NK-92 (cell line): Measurements from ENCODE around the gene RRBP1.

Experiments
- DNase-seq: peaks from one replicate; lab custom pipeline; 2025; ENCODE audit not compliant: unreplicated experiment; lab: John Stamatoyannopoulos, UW

Gene RRBP1

GRCh38 chr20:17624070-17624469 is 58.0 kb downstream of the RRBP1 start:
- DNase-seq = no peak

DNA sequence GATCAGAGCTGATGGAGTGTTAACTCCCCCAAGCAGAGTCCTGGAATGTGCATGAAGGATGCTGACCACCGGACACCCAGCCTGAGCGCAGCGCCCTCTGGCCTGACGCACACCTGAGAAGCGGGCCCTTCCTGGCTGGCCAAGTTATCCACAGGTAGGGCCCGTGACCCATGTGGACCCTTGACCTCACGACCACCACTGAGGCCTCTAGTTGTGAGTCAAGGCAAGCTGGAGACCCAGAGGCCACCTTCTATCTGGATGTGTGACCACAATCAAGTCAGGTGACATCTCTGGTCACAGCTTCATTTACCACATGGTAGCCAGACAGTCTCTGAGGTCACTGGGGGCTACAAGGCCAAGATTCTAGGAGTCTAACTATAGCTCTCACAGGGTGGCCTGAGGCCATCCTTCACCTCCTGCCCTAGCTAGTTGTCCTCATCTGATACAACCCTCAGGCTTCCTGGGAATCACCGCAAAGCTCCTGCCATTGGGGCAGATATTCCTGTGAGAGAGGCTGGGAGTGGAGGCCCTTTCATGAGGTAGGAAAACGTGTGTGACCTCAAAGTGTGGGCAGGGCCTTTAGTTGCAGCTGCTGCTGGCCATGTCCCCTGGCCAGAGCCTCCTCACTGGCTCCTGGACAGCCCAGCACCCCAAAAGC is 59.1 kb downstream of the RRBP1 start:
- no peak for DNase-seq

DNA sequence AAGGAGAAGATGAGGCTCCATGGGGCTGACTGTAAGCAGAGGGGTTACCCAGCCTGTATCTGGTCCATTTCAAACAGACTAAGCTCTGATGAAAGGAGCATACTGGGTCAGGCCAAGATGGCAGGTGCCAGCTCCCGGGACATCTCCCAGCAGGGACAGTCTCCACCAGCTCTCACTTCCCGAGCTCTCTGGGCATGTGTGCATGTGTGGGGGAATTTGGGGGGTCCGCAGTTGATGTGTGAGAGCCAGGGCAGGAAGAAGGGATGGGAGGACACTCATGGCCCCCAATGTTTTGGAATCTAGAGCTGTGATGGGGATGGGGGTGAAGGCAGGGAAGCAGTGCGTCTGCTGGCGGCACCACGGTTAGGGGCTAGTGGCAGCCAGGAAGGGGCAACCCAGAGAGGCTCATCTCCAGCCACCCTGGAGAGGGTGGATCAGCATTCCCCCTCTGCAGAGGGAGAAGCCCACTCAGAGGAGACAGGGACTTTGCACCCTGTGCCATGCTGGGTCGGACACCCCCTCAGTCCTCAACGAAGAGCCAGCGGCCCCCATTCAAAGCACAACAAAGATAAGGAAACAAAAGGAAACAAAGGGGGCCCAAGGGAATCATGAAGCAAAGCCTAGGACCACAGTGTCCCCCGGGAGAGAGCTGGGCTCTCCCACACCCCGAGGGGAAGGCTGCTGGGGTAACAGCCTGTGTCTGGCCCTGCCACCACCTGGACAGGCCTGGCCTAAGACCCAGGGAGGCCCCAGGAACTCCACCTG is 59.8 kb downstream of the RRBP1 start:
- DNase-seq = no peak

GRCh38 chr20:17621229-17621968 is 60.6 kb downstream of the RRBP1 start:
- DNase-seq = no peak

GRCh38 chr20:17620371-17621228 is 61.4 kb downstream of the RRBP1 start:
- no peak for DNase-seq

DNA sequence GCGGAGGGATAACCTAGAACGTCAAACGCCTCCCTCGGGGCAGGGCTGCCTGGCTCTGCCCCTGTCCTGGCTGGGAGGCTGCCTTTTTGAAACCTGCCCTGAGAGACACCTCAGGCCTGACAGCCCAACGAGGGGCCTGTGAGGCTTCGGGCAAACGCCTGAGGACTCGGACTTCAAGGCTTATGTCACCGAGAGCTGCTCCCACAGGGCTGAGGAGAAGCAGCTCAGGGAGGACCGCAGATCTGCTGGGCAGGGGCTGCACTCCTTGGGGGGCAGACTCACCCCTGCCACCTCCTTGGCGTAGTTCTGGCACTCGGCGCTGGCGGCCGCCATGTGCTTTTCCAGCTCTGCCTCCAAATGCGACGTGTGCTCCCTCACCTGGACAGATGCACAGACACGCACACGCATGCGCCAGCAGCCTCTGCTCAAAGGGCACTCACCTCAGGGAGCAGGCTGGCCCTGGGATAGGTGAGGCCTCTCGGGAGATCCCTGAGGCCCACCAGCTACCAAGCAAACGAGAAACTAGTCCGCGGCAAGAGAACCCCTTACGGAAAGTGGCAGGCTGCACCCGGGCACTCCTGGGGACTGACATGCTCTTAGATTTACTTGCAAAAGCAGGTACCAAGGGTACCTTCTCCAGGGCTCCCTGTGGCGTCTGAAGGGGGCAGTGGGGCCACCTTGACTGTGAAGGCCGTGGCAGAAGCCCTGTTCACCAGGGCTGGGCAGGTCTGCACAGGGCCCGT is 62.5 kb downstream of the RRBP1 start:
- DNase-seq = no peak

DNA sequence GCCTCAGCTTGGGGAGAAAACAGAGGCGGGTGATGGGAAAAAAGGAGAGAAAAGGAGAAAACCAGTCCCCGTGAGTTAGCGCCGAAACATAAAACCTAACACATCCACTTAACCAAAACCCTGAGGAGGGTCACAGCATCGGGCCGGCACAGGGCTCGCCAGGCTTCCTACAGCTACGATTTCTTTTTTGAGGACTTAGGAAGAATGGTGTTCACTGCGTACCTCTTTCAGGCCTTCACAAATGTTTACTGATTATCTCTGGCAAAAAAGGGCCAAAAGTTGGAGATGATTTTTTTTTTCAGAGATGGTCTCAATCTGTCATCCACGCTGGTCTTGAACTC is 63.4 kb downstream of the RRBP1 start:
- DNase-seq = no peak

DNA sequence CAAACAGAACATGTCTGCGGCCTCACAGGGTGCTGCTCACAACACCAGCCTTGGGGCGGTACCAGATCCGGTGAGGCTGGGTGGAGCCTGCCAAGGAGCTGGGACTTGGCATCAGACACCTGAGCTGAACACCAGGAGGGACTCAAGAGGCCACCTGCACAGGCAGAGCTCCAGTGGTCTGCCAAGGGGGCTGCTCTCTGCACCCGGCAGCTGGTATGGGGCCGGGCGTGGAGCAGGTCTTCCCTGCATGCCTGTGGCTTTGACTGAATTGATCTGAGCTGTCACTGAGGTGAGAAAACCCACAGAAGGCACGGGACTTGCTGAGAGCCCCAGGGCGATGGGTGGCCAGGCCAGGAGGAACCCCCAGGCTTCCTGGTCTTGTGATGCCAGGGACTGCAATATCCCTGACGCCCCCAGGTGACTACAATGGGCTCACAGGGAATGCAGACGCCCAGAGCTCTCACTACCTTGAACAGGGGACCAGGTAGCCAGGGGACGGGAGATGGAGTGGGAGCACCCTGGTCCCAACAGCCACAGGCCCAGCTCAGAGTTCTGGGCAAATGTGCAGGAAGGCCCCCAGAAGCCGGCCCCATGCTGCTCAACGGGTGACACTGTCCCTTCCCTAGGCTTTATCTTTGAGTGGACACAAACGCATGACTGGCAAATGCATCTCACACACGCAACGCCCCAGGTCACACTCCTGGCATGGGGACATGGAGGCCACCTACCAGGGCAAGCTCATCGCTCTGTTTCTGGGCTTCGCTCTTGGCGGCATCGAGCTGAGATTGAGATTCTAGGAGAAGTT is 64.0 kb downstream of the RRBP1 start:
- no peak for DNase-seq

- no peak for DNase-seq
Observed at GRCh38 chr20:17617212-17617867, 64.7 kb downstream of the RRBP1 start.

DNA sequence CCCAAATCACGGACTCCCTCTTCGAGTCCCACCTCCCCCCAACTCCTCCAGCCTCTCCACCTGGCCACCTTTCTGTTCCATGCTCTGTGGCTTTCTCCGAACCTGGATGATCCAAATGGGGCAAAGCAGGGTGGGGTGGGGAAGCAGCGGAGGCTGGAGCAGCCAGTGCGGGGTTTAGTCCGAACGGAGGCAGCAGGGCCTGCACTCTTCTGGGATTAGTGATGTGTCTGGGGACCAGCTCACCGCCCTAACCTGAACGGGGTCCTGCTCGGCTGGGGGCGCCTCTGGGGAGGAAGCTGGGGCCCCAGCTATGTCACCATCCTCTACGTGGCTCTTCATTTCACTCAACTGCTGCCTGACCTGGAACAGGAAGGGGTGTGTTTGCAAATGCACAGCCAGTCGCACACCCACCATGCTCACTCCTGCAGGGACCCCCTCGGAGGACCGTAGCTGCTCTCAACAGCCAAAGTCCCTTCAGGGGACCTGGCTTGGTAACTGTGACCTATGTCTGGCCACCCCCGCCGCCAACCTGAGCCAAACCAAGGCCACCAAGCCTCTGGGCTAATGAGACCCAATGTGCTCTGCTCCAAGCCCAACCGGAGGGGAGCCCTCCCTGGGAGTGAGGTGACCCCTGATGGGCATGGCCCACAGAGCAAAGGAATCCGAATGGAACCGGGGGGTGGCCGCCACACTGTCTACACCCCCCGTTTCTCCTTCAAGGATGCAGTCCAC is 65.4 kb downstream of the RRBP1 start:
- DNase-seq = no peak

- DNase-seq = no peak
Observed at GRCh38 chr20:17615645-17616479, 66.2 kb downstream of the RRBP1 start.

DNA sequence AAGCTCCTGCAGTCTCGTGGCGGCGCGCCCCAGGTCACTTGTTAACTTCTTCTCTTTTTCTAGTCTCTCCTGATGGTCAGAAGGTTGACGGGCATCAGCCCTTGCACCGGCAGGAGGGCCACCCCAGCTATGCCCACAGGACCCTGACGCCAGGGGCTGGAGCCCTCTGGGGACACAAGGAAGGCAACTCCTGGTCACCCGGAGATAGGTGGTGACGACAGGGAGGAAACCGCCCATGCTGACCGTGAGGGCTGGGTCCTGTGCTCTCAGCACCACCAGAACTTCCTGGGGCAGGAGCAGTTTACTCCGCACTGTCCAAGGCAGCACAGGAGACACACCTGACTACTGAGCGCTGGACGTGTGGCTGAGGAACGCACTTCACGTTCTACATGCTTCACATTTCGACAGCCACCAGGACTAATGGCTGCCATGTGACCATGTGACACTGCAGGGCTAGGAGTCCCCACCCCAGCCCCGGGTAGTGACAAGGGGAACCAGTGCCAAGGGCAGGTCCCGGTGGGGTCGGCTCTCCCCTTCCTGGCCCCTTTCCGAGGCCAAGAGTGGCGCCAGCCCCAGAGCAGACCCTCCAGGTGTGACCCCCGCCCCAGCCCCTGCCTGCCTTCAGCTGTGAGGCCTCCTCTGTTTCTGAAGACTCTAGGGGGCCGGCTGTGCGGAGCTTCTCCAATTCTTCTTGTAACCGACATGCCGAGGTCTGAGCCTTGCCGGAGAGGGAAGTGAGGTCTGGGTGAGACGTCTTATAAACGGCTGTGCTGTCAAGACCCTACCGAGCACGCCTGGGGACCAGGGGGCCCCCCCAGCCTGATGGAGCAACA is 67.0 kb downstream of the RRBP1 start:
- DNase-seq = no peak

DNA sequence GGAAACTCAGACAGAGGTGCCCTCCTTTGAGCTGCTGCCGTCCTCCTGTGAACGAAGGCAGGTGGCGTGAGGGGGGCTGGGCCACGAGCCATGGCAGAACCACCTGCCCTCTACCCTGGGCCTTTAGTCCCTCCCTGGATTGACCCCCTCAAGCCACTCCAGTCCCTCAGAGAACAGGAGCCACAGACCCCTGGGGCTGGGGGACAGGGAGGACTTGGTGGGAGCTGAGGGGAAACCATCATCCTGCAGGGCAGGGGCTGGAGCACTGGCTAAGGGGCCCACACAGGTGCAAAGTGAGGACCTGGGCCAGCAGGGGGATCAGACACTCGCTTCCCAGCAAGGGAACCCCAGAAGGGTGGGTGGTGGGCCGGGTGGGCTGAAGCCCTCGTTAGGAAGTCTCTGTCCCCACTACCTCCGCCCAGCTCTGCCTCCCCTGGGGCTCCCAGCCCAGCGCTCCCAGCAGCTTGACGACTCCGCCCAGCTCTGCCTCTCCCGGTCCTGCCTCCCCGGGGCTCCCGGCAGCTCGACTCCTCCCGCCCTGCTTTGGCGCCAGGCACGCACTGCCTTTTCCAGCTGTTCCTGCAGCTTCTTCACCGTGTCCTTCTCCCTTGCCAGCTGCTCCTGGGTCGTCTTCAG is 67.7 kb downstream of the RRBP1 start:
- DNase-seq = no peak

DNA sequence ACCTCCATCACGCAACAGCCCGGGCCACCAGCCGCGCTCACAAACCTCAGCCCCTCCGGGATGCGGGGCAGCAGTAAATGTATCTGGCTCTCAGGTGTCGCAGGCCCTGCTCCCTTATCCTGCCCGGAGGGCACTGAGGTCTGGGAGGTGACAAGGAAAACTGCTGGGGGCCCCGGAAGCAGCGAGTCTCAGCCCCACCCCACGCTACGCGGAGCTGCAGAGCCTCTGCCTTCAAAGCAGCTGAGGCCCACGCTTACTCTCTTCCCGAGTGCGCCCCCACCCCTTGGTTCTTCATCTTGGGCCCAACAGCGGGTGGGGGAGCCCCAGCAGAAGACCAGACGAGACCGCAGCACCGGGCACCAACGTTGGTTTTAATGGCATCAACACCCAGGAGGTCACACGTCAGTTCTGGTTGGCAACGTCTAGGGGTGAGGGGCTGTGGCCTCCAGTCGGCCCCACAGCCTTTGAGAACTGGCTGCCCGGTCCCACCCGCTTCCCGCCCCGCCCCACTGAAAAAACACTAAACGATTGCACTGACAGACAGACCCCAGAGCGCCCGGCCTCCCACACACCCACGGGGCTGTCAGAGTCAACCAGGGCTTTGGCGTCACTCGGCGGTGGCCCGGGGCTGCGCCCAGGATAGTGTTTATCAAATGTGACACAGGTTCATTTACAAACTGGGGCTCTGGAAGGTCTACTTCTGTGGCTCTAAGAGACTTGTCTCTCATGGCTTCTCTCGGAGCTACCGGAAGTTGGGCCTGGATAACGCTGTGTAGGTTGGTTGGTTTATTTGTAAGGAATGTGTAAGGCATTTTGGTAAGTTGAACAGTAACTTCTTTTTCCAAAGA is 68.5 kb downstream of the RRBP1 start:
- no peak for DNase-seq

GRCh38 chr20:17612992-17613327 is 69.1 kb downstream of the RRBP1 start:
- DNase-seq = no peak
